ENCODE results near the gene RBM14.
"Not testable (repeated sequence)": the region's sequence is repeated elsewhere in the genome, so short reads cannot be mapped to it uniquely, and the experiment has no call there.

The RBM14 gene, protein sequence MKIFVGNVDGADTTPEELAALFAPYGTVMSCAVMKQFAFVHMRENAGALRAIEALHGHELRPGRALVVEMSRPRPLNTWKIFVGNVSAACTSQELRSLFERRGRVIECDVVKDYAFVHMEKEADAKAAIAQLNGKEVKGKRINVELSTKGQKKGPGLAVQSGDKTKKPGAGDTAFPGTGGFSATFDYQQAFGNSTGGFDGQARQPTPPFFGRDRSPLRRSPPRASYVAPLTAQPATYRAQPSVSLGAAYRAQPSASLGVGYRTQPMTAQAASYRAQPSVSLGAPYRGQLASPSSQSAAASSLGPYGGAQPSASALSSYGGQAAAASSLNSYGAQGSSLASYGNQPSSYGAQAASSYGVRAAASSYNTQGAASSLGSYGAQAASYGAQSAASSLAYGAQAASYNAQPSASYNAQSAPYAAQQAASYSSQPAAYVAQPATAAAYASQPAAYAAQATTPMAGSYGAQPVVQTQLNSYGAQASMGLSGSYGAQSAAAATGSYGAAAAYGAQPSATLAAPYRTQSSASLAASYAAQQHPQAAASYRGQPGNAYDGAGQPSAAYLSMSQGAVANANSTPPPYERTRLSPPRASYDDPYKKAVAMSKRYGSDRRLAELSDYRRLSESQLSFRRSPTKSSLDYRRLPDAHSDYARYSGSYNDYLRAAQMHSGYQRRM

DNA sequence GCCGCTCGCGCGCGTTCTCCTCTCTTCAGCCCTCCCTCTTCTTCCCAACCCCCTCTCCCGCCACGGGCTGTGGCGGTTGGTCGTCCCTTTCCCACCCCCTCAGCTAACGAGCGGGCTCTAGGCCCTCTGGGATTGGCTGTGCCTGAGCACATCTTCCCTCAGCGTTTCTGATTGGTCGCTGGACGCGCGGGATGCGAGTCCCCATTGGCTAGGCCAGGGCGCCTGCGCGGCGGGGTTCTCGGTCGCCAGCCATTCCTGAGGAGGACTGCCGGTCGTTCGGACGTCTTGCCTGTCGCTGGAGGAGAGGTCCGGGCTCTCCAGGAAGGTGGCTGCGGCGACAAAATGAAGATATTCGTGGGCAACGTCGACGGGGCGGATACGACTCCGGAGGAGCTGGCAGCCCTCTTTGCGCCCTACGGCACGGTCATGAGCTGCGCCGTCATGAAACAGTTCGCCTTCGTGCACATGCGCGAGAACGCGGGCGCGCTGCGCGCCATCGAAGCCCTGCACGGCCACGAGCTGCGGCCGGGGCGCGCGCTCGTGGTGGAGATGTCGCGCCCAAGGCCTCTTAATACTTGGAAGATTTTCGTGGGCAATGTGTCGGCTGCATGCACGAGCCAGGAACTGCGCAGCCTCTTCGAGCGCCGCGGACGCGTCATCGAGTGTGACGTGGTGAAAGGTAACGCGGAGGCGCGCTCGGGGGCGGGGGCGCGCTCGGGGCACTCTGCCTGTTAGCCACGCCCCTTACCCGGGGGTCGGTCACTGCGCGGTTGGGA lies at the start of gene RBM14:
Gene RBM14 (plus strand): TSS at position 252 of the 776 bp plus-strand sequence. CDS start 91 bp downstream, at position 343.
- peak; percentile 99 for DNase-seq

DNA sequence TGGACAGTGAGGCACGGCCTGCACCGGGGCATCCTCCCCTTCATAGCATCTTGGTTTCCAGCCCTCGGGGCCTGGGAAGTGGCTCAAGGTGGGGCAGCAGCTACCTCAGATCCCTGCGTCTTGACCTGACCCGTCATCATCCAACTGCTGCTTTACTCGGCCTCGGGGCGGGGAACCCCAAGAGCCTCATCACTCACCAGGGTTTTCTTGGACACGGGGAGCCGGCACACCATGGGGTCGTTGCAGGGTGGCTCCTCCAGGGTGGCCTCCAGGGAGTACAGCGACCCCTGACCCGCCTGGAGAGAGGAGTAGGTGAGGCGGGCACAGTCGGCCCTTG lies 48.7 kb upstream of the RBM14 start:
- no peak for DNase-seq

DNA sequence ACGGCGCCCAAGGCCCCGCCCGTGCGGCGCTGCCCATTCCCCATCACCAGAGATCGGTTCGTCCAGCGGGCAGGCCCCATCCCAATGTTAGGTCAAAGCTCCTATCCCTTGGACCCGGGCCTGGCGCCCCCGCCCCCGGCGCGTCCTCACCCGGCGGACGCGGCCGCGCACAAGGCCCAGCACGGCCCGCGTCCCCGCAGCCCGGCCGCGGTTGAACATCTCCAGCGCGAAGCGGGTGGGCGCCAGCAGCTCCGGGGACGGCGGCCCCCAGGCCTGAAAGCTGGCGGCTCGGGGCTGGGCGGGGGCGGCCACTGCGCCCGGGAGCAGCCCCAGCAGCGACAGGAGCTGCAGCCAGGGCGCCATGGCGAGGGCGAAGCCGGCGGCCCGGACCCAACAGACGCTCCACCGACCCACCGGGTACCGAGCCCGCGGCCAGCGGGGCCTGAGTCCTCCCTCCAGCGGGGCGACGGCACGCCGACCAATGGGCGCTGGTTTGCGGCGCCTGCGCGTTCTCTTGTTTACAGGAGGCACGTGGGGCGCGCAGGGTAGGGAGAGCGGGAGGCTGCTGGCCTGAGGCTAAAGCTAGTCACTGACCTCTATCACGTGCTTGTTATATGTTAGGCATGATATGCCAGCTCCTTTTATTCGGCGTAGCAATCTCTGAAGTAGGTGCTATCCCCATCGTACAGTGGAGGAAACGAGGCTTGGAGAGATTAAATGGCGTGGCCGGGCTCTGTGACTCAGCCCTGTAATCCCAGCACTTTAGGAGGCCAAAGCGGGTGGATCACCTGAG lies 48.1 kb upstream of the RBM14 start, which contains the start of gene CTSF:
Gene CTSF (minus strand): TSS at position 483 of the 793 bp plus-strand sequence. CDS start 120 bp downstream, at position 363.
- DNase-seq = peak; percentile 36

DNA sequence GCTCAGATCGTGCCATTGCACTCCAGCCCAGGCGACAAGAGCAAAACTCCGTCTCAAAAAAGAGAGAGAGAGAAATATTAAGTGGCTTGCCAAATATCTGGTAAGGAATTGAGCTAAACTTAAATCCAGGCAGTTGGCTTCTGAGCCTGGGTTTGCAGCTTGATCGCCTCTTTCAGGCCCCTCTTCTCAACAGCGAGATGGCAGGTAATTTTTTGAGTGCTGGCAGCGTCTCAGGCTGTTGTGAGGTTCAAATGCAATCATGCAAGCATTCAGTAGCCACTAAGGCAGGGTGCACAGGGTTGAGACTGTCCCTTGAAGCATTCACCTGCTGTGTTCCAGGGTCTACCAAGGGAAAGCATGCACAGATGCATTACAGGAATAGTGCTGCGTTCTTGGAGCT lies 47.4 kb upstream of the RBM14 start:
- no peak for DNase-seq

DNA sequence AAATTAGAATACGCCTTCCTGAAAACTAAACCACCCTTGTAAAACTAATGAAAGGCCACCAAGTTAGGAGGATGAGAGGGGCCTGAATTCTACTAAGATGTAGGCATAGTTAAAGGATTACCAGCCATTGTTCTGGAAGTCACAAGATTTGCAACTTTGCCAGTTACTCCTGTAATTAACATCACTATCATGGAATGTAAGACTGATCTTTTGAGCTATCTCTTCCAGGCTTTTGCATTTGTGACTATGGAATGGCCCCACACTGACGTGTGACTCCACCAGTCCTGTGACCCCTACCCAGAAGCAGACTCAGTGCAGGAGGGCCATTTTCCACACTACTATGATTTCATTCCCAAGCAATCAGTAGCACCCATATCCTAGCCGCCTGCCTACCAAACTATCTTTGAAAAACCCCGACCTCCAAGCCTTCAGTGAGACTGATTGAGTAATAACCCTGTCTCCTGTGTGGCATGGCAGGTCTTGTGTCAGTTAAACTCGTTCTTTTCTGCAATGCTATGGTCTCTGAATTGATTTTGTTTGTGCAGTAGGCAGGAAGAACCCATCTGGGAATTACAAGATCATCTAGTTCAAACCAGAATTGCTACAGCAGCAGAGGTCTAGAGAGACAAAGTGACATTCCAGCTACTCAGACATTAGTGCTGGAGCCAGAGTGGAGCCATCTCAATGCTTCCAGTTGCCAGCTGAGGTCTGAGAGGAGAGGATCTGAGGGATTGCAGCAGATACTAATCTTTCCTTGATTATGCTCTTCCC lies 46.2 kb upstream of the RBM14 start:
- DNase-seq = no peak

DNA sequence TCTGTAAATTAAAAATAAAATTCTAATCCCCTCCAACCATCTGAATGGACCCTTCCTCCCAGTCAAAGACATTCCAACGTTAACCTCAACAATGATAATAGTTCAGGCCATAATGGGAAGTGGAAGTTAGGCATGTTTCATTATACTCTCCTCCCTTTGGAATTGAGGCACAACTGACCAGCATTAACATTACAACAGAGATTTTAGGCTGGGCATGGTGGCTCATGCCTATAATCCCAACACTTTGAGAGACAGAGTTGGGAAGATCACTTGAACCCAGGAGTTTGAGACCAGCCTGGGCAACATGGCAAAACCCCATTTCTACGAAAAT lies 45.6 kb upstream of the RBM14 start:
- DNase-seq = no peak

DNA sequence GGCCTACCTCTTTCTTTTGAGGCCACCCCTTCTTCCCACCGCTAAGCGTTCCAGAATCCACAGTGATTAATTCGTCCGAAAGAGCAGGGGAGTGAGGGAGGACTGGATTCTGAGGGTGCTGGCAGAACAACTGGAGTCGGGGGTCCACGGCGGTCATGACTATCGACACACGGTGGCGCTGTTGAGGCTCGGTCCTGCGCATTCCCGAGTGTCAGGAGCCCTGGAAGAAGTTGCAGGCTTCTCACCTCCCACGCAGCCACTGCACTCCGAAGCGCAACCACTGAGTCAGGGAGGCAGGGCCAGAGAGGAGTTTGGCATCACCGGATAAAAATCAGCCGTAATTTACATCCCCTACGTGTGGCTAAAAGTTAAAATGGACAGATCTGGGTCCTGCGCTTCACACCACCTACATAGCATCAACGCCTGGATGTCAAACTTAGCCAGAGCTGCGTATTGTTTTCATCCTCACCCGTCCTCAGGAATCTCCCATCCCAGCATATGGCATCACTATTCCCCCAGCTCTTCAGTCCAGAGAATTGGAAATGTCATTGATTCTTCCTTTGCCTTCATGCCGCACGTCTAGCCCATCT lies 37.3 kb upstream of the RBM14 start:
- DNase-seq = peak; percentile 18

DNA sequence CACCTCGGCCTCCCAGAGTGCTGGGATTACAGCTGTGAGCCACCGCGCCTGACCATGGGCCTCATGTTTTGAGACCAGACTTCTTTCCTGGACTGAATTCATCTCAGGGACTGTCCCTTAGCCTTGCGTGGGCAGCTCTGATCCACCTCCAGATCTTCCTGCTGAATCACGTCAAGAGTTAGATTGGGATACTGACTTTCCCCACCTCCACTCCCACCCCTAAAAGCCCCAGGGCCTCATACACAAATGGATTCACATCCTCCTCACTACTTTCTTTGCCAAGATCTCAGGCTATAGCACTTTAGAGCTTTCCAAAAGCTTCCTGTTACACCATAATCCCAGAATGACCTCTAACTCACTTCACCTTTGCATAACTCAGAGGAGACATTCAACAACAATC lies 35.6 kb upstream of the RBM14 start:
- DNase-seq = no peak

DNA sequence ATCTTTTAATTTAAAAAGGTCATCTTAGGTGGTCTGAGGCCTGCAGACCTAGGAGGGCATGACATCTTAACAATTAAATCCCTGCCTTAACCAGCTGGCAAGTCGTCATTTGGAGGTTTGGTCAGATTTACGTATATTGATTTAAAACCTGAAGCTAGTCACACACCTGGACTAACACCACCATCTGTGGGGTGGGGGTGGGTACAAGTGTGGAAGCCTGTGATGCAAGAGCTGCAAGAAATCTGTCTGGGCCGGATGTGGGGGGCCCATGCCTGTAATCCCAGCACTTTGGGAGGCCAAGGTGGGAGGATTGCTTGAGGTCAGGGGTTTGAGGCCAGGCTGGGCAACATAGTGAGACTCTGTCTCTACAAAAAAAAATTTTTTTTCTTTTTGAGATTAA lies 35.2 kb upstream of the RBM14 start:
- no peak for DNase-seq

DNA sequence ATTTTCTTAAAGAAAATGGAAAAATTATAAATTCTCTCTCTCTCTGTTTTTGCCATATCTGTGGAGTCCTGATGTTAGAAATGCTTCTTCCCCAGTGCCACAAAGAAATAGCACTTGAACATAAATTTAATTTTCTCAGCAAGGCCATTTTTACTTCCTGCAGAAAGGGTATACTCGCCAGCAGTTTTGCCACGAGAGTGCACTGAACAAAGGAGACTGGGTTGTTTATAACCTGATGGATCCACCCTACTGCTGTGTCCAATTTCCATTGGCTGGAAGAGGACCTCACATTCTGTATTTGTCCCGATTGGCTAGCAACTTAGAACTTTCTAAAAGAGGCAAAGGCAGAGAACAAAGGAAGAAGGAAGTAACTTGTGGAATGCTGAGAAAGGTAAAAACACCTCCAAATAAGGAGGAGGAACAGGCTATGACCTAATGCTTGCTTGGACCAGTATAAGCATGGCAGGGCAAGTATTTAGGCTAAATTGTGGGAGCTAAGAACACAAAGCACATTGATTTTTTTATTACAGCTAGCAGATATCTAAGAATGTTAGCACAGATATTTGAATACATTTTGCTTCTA lies 33.8 kb upstream of the RBM14 start:
- not testable (repeated sequence) for DNase-seq

DNA sequence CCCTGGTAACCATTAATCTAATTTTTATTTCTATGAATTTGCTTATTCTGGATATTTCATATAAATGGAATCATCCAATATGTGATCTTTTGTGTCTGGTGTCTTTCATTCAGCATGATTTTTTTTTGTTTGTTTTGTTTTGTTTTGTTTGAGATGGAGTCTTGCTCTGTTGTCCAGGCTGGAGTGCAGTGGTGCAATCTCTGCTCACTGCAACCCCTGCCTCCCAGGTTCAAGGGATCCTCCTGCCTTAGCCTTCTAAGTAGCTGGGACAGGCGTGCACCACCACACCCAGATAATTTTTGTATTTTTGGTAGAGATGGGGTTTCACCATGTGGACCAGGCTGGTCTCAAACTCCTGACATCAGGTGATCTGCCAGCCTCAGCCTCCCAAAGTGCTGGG lies 31.0 kb upstream of the RBM14 start:
- not testable (repeated sequence) for DNase-seq

DNA sequence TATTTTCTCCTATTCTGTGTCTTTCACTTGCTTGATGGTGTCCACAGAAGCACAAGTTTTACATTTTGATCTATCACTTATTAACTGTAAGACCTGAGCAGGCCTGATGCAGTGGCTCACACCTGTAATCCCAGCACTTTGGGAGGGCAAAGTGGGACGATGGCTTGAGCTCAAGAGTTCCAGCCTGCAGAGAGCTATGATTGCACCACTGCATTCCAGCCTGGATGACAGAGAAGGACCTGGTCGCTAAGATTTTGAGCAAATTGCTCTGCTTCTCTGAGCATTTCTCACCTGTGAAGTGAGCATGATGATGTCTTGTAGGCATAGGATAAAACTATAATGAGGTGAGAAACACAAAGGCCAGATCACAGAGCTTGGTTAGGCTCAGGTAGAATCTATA lies 30.3 kb upstream of the RBM14 start:
- DNase-seq = no peak

DNA sequence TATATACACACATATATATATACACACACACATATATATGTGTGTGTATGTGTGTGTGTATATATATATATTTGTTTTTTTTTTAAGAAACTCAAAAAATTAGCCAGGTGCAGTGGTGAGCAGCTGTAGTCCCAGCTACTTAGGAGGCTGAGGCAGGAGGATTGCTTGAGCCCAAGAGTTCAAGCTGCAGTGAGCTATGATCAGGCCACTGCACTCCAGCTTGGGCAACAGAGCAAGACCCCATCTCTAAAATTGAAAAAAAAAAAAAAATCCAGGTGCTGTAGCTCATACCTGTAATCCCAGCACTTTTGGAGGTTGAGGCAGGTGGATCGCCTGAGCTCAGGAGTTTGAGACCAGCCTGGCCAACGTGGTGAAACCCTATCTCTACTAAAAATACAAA lies 27.1 kb upstream of the RBM14 start:
- not testable (repeated sequence) for DNase-seq

DNA sequence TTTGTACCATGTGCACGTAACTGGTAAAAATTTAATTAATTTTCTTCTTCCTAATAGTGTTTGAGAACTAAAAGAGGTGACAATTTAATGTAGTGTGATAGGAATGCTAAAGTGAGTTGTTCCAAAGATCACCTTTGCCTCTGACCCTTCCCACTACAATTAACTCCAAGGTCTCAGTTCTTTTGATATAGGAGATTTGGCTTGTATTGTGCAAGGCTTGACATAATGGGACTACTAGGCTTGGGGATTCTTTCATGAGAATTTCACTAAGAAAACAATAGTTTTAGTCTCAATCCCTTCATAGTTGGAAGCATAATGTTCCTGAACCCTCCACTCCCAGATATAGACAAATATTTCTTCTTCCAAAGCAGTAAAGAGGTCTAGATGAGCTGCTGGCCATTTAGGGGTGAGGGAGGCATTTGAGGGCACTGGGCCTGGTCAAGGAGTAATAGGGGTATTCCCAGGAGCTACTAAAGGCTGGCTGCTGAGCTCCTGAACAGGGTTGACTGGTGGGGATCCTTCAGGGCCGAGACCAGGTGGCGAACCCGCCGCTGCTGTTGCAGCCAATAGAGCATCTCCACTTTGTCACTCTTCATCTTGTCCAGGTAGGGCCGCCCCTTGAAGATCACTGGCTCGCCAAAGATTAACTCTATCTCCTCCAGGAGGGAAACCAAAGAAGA lies 26.3 kb upstream of the RBM14 start:
- DNase-seq = no peak

DNA sequence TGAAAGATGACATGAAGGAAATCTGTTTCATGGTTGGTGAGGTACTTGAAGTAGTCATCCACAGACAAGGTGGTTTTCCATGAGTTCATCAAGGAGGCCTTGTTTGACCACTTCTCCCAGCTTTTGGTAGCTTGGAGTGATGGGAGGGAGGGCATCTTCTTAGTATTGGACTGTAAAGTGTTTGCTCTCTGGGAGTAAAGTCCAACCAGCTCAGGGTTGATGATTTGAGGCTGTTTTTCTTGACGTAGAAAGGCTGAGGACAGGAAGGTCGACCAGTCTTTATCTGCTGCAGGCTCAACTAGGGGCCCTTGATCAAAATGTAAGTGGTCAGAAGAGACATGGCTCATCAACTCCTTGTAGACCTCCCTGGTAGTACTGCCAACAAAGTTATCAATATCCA lies 25.3 kb upstream of the RBM14 start:
- no peak for DNase-seq

DNA sequence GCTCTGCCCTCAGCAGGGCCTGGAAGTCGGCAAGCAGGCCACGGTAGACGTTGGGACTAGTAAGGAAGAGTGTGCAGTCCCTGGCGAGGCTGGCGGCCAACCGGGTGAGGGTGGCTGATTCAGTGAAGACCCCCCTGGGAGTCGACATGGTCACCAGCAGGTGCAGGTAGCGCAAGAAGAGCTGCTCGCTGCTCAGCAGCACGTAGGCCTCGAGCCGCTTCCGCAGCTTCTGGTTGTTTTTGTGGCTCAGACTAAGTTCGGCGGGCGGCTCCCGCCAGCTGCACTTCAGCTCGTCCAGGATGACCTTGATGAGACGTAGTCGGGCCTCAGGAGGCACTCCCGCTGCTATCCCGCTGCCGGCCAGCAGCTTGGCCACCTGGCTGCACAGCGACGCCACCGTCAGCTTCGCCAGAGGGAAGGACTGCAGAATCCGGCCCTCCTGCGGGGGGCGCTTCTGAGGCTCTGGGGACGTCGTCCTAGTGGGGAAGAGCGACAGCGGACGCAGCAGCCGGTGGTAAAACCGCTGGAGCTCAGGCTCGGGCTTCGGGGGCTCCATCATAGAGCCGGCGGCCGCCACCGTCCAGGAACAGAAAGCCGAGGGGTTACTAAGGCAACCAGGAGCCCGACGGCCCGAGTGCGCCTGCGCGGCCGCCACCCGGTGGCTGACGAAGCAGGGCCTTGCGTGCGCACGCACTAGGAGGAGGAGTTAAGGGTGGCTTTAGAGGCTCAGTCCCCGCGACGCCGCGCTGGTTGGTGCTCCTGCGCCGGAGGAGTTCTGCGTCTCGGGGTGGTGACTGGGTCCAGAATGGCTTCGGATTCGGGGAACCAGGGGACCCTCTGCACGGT lies 23.8 kb upstream of the RBM14 start, which contains the start of the genes CCDC87 and CCS:
Gene CCDC87 (minus strand): TSS at position 607 of the 846 bp plus-strand sequence. CDS start 48 bp downstream, at position 559.
Gene CCS (plus strand): TSS at position 729 of the 846 bp plus-strand sequence. CDS start 77 bp downstream, at position 806.
- peak; percentile 87 for DNase-seq

DNA sequence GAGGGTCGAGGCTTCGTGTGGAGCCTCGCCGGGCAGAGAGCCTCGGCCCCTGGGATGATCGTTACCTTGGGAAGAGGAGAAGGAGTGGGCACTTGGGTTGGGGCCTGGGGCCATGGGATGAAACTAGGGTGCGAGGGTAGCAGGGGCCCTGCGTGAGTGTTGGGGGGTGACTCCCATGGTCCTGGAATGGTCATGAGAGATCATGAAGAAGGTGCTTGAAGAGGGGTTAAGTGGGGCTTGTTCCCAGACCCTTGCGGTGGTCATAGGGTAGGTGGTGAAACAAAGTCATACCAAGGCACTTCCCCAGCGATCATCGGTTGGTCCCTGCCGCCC lies 23.2 kb upstream of the RBM14 start:
- DNase-seq = no peak

DNA sequence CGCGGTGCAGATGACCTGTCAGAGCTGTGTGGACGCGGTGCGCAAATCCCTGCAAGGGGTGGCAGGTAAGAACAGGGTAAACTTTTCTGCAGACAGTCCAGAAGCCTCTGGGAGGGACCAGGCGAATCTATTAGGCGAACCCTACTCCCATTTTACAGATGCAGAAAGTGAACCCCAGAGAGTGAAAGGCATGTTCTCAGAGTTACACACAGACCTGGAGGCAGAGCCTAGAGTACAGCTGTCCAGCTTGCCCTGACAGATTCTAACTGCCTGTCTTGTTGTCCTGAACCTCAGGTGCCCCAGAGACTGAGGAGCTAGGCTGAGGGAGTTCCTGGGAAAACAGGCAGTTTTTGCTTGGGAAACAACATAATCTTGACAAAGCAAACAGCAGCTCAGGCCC lies 22.8 kb upstream of the RBM14 start:
- DNase-seq = no peak

DNA sequence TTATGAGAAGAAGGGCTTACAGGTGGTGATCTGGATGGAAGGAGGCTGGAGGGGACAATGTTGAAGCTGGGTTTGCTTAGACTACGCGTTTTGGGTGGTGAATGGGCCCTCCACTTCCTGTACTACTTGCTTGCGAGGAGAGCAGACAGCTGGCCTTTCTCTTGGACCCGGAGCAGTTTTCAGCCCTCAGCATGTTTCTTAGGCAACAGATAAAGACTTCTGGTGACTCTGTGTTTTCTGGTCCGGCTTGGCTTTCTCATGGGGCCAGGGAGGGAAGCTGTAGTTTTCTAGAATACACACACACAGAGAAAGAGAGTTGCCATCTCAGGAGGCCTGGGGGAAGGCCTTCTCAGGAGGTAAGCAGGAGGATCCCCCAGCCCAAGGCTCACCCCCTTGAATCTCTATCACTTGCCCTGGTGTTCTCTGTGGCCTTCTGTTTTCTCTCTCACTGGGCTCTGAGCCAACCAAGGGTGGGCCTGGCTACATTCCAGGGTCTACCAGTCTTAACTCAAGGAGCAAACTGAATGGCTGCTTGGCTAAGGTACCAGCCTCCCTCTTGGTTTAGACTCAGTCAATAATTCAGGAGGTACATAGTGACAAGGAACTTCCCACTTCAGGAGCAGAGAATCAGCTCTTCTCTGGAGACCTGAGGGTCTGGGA lies 21.1 kb upstream of the RBM14 start:
- peak; percentile 48 for DNase-seq

All from DMS79 (cell line).